HL-60 (cell line): ENCODE measurements around the gene SPDEF.

ENCODE experiments used
- DNase-seq, 2 experiments: peaks; one replicate each; pipeline ENCODE4 v3.0.0-alpha.2; 2010 to 2020; ENCODE audit warnings: low read depth in 1 of 2, low spot score in 1 of 2
- H3K27ac ChIP-seq: fragments of 250-450 bp; sonication (Bioruptor Pico); replicated peaks from 2 replicates; pipeline ENCODE4 v1.5.1; 2020; ENCODE audit warnings: mild to moderate bottlenecking, moderate library complexity
- H3K27me3 ChIP-seq: fragments of 250-450 bp; sonication (Bioruptor Pico); 2 replicates; pipeline ENCODE4 v1.5.1; 2021; ENCODE audit warnings: mild to moderate bottlenecking, moderate library complexity; ENCODE audit not compliant: insufficient read depth, poor library complexity, severe bottlenecking
- H3K4me3 ChIP-seq: replicated peaks from 2 replicates; pipeline ENCODE4 v1.5.1; 2011; ENCODE audit warnings: mild to moderate bottlenecking, control low read depth, low read length; ENCODE audit not compliant: insufficient read depth
- GABPA ChIP-seq: IDR thresholded peaks from 2 replicates; pipeline ENCODE4 v1.6.1; 2012; ENCODE audit warnings: low read depth
- POLR2AphosphoS5 ChIP-seq: IDR thresholded peaks from 2 replicates; pipeline ENCODE4 v1.6.1; 2012; ENCODE audit warnings: low read depth
- SPI1 ChIP-seq: IDR thresholded peaks from 2 replicates; pipeline ENCODE4 v1.6.1; 2012; ENCODE audit warnings: low read depth, mild to moderate bottlenecking, borderline replicate concordance
- TF ChIP-seq, protein P1 (sequence below): IDR thresholded peaks from one replicate; pipeline ENCODE4 v1.5.1; 2011; ENCODE audit warnings: low read length, control low read depth, inconsistent platforms; ENCODE audit not compliant: insufficient read depth
- TF ChIP-seq, protein P2 (sequence below): IDR thresholded peaks from 2 replicates; pipeline ENCODE4 v1.6.1; 2012; ENCODE audit warnings: low read depth; ENCODE audit not compliant: insufficient replicate concordance

The SPDEF gene

DNA sequence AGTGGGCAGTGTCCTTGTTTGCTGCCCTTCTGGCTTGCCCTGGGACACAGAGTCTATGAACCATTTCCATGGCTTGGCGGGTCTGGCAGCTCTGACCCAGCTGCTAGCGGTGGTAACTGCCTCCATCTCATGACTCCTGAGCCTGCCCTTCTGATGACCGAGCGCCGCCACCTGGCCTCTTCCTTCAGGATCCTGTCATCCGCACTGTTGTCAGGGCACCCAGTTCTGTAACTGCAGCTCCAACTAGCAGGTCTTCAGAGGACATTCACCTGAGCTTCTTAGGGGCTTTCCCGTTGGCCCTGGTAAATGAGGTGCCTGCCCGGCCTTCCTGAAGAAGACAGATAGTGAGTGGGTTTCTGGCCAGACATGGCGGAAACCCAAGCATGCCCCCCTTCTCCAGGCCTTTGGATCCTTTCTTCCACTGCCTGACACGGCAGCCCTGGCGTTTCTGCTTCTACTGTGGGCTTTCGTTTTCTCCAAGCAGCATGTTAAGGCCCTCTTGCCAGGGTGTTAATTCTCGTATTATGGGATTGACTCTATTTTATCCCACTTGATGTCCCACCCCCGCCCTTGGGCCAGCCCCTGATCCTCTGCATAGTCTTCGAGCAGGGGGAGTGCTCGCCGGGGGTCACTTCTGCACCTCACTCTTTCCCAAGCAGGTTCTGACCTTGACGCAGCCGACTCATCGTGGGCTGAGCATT lies 65.6 kb downstream of the SPDEF start:
- TF ChIP-seq POLR2AphosphoS5, result no peak
- TF ChIP-seq, protein P1, sequence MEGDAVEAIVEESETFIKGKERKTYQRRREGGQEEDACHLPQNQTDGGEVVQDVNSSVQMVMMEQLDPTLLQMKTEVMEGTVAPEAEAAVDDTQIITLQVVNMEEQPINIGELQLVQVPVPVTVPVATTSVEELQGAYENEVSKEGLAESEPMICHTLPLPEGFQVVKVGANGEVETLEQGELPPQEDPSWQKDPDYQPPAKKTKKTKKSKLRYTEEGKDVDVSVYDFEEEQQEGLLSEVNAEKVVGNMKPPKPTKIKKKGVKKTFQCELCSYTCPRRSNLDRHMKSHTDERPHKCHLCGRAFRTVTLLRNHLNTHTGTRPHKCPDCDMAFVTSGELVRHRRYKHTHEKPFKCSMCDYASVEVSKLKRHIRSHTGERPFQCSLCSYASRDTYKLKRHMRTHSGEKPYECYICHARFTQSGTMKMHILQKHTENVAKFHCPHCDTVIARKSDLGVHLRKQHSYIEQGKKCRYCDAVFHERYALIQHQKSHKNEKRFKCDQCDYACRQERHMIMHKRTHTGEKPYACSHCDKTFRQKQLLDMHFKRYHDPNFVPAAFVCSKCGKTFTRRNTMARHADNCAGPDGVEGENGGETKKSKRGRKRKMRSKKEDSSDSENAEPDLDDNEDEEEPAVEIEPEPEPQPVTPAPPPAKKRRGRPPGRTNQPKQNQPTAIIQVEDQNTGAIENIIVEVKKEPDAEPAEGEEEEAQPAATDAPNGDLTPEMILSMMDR, result no peak
- TF ChIP-seq SPI1, result no peak
- TF ChIP-seq, protein P2, sequence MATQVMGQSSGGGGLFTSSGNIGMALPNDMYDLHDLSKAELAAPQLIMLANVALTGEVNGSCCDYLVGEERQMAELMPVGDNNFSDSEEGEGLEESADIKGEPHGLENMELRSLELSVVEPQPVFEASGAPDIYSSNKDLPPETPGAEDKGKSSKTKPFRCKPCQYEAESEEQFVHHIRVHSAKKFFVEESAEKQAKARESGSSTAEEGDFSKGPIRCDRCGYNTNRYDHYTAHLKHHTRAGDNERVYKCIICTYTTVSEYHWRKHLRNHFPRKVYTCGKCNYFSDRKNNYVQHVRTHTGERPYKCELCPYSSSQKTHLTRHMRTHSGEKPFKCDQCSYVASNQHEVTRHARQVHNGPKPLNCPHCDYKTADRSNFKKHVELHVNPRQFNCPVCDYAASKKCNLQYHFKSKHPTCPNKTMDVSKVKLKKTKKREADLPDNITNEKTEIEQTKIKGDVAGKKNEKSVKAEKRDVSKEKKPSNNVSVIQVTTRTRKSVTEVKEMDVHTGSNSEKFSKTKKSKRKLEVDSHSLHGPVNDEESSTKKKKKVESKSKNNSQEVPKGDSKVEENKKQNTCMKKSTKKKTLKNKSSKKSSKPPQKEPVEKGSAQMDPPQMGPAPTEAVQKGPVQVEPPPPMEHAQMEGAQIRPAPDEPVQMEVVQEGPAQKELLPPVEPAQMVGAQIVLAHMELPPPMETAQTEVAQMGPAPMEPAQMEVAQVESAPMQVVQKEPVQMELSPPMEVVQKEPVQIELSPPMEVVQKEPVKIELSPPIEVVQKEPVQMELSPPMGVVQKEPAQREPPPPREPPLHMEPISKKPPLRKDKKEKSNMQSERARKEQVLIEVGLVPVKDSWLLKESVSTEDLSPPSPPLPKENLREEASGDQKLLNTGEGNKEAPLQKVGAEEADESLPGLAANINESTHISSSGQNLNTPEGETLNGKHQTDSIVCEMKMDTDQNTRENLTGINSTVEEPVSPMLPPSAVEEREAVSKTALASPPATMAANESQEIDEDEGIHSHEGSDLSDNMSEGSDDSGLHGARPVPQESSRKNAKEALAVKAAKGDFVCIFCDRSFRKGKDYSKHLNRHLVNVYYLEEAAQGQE, result no peak
- TF ChIP-seq GABPA, result no peak
- no peak overlapping the region for H3K4me3 ChIP-seq
- no peaks in the 10 kb centered on the region for H3K27me3 ChIP-seq
- no peak overlapping the region for H3K27ac ChIP-seq
- DNase-seq, result no peak

DNA sequence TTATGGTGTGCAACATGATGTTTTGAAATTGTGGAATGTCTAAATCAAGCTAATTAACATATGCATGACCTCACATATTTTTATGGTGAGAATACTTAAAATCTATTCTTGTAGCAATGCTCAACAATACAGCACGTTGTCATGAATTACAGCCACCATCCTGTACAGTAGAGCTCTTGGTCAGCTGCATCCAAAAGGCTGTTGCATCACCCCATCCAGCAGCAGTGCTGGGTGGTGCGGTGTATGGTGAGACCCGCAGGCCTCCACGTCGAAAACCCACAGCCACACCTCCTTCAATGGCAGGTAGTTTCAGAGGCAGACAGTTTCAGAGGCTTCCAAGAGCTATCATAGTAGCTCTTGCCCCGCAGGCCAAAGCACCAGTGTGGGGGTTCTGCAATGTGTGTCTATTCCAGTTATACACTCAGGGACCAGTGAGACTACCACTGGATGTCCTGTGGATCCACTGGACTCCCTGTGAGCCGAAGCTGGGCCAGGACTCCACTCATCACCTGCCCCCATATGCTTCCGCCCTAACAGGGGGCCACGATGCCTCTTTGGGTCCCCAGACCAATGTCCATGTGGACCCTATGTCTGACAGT lies 66.8 kb downstream of the SPDEF start:
- no peak overlapping the region for H3K27ac ChIP-seq
- no peak for DNase-seq
- no peak overlapping the region for H3K4me3 ChIP-seq
- TF ChIP-seq GABPA, result no peak
- no peak for TF ChIP-seq SPI1
- TF ChIP-seq, protein P1, result no peak
- TF ChIP-seq POLR2AphosphoS5, result no peak
- TF ChIP-seq, protein P2, result no peak
- no peaks in the 10 kb centered on the region for H3K27me3 ChIP-seq
